Stimulated activated naive CD4-positive, alpha-beta T cell treated with Interleukin-2 at 50 U/mL for 16 hours (primary cell): ENCODE results near the gene CD3G.
A peak's percentile ranks its signal among the peaks of the same experiment; 100 is the strongest.
"Not testable (repeated sequence)": the region's sequence is repeated elsewhere in the genome, so short reads cannot be mapped to it uniquely, and the experiment has no call there.

ENCODE experiments used
- DNase-seq: peaks from one replicate; lab custom pipeline; 2025; lab: John Stamatoyannopoulos, UW

The CD3G gene

DNA sequence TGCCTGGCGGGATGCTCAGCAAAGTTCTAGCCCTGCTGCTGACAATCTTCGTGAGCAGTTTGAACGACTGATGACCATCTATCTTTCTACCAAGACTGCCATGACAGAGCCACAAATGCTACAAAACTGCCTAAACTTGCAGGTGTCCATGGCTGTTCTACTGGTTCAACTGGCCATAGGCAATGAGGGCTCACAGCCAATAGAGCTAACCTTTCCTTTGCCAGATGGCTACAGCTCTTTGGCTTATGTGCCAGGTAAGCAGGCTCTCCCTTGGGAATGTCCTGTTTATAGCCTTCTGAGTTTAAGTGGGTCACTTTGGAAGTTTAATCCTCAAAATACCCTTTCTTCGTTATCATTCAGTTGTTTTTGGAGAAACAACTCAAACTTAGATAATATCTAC, 35.4 kb downstream of the CD3G start:
- DNase-seq: no peak

DNA sequence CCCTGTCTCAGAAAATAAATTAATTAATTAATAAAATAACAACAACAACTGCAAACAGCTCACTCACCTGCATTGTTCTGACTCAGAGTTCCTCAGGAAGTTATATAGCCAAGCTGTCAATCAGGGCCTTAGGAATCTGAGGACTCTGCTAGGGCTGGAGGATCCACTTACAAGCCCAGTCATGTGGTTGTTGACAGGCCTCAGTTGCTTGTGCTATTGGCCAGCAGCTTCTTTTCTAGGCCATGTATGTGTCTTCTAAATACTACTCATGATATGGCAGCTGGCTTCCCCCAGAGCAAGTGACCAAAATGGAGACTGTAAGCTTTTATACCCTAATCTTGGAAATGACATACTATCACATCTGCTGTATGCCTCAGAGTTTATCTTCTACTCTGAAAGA, 36.4 kb downstream of the CD3G start:
- DNase-seq: no peak

DNA sequence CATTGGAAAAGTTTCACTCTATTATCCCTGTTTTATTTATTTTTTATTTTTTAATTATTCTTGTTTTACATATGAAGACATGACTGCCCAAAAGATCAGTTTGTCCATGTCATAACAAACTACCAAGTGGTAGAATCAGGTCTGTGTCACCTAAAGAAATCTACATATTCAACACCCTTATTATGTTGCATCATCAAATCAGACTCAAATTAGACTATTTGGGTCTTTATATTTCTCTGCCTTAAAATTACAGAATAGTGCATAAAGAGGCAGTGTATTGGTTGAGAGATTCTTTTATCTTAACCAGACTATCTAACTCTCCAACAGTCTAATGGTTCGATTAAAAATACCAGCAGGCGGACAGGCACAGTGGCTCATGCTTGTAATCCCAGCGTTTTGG, 38.8 kb downstream of the CD3G start:
- no peak for DNase-seq

- DNase-seq: no peak
Measured at GRCh38 chr11:118383657-118384056, 39.5 kb downstream of the CD3G start.

- DNase-seq: no peak
Measured at GRCh38 chr11:118396097-118396501, 52.0 kb downstream of the CD3G start.

DNA sequence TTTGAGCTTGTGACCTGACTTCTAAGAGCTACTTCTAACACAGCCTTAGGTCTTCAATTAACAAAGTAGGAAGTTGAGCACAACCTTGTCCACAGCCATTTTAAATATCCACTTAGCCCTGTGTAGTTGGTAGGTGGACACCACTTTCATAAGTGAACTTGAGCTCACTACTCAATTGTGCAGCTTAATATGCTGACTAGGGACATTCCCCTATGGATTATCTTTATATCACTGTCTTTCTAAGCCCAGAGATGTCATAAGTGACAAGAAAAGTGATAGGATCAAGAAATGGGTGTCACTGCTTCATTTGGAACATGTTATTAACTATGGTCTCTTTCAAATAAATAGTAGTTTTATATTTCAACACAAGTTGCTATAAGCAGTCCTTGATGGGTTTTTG, 53.3 kb downstream of the CD3G start:
- no peak for DNase-seq

- DNase-seq: peak; percentile 37
Measured at GRCh38 chr11:118398791-118399559, 54.8 kb downstream of the CD3G start.

DNA sequence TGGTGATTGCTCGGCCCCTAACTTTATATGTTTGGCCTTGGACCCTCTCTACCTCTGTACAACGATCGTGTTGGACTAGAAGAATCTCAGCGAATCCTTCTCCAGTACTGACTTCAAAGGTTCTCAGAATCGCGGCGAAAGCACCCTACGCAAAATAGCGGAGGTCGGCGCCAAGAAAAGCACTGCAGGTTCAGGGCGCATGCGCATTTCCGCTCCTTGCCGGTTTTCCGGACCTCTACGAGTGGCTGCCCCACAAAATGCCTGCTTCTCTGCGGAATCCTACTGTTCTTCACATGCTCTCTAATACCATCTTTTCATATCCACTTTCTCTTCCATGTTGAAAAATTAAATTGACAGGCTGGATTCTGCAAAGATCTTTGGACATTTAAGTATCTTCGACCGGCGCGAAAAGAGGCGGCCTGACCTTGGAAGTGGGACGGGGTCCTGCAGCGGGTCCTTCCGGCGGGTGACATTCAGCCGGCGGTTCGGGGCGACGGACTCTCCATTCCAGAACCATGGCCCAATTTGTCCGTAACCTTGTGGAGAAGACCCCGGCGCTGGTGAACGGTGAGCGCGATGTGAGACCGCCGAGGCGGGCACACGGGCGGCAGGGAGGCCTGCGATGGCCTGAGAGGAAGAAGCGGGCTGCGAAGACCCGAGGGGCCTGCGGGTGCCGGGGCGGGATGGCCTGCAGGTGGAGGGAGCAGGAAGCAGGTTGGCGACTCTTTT, 57.2 kb downstream of the CD3G start, which contains the start of gene ATP5MG:
Gene ATP5MG, plus strand, starts transcription at position 456 of the 729 bp plus-strand sequence. Its CDS starts 60 bp downstream, at position 516.
- DNase-seq: peak; percentile 90

GRCh38 chr11:118401880-118402590, 57.9 kb downstream of the CD3G start:
- no peak for DNase-seq

- not testable (repeated sequence) for DNase-seq
Measured at GRCh38 chr11:118402594-118402993, 58.5 kb downstream of the CD3G start.
